Measurements from ENCODE around the gene ZCCHC2. TPM values are rescaled to one million over a fixed set of nuclear protein-coding genes. Genes with fewer than 3 reads are reported as not detected.

ZCCHC2 gene
- total and polyA plus RNA-seq, 2 of the 13 experiments (the other 11 are each of a cell fraction or from before 2014, with no cell fraction given), result 62.5 to 76.1 TPM

DNA sequence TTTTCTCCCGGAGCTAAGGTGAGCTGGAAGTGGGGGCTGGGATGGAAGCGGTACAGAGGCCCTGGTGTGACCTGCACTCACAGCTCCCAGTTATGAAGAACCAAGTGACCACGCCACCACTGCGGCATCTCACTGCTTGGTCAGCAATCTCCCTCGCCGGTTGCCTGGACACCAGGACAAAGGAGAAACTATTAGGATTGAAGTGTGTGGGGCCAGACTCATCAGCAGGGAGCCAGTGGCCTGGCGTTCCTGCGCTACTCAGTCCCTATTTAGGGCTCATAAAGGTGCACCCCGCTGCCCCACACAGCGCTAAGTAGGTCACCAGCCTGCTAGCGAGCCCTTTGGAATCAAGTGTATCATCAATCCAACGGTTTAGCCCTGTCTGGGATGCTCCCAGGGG lies 82.9 kb downstream of the ZCCHC2 start:
- Histone ChIP-seq H3K27me3 (ENCODE audit: control insufficient read depth in 1 of 2, insufficient read depth in 2 of 2, low read length in 2 of 2) (peaks cover 4 to 35% of the 10 kb centered on the region in 2 experiments), H3K4me2 (ENCODE audit: low read depth, low read length) (0 out of 2 replicates have a peak overlapping the region, but pooled peaks have one; percentile 7), H3K4me3 (replicated peaks in 1 of 3; ENCODE audit: insufficient read depth in 1 of 3, low read depth in 2 of 3, low read length in 3 of 3) (no peak overlapping the region), H3K9ac (ENCODE audit: insufficient read depth, low read depth, low read length) (no peak overlapping the region), H2AFZ (ENCODE audit: low read length) (no peak overlapping the region), H3K27ac (ENCODE audit: extremely low read length, insufficient read depth, low read length) (no peak overlapping the region), H3K9me3 (ENCODE audit: low read length) (peaks cover 6% of the 10 kb centered on the region; the same call in 1 of the 2 replicates), H3K4me1 (ENCODE audit: insufficient read depth, low read length) (peaks cover 41% of the 10 kb centered on the region), H3K36me3 (replicated peaks in 1 of 2; ENCODE audit: control insufficient read depth in 1 of 2, insufficient read depth in 2 of 2, low read length in 2 of 2) (no peaks in the 10 kb centered on the region), H3K79me2 (ENCODE audit: insufficient read depth, low read length) (no peaks in the 10 kb centered on the region), H4K20me1 (ENCODE audit: insufficient read depth, low read length) (no peaks in the 10 kb centered on the region)
- 74% methylated on average over 6 of the region's 12 CpGs for WGBS (ENCODE audit: low lambda C conversion rate)
- in situ Hi-C loops (cut with HindIII; ENCODE audit: extremely low pct_ligation_motif_present, low pct_unique_long_range_greater_than_20kb) (loop anchor here (25.0 kb wide), 1 partner anchor 382 kb away; no protein-coding TSS in a partner anchor), intact Hi-C loops (cut with micrococcal nuclease; ENCODE audit: unreplicated experiment) (no loop called here)
- ChIA-PET POLR2A (no interaction called here), CTCF (ENCODE audit: low intra/inter-chr PET ratio, low total read pairs) (no interaction called here)
- ATAC-seq, result no peak; the same call in 2 of the 3 replicates
- BruUV-seq (replicated peaks), result no TSS peak
- no peak for DNase-seq (ENCODE audit: low spot score)
- no peak for FAIRE-seq
- TF ChIP-seq NAIF1 (CRISPR knock-in tag; IDR thresholded peaks at IDR 0.05; ENCODE audit: borderline replicate concordance), result no peak
- TF ChIP-seq, protein P1, sequence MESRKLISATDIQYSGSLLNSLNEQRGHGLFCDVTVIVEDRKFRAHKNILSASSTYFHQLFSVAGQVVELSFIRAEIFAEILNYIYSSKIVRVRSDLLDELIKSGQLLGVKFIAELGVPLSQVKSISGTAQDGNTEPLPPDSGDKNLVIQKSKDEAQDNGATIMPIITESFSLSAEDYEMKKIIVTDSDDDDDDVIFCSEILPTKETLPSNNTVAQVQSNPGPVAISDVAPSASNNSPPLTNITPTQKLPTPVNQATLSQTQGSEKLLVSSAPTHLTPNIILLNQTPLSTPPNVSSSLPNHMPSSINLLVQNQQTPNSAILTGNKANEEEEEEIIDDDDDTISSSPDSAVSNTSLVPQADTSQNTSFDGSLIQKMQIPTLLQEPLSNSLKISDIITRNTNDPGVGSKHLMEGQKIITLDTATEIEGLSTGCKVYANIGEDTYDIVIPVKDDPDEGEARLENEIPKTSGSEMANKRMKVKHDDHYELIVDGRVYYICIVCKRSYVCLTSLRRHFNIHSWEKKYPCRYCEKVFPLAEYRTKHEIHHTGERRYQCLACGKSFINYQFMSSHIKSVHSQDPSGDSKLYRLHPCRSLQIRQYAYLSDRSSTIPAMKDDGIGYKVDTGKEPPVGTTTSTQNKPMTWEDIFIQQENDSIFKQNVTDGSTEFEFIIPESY (CRISPR knock-in tag; IDR thresholded peaks at IDR 0.05), result 0 out of 2 replicates have a peak, but pooled peaks have one; percentile 15

GRCh38 chr18:62606106-62606505 lies 83.3 kb downstream of the ZCCHC2 start:
- Histone ChIP-seq H3K27ac (ENCODE audit: extremely low read length, insufficient read depth, low read length) (no peak overlapping the region), H3K27me3 (ENCODE audit: control insufficient read depth in 1 of 2, insufficient read depth in 2 of 2, low read length in 2 of 2) (peaks cover 6 to 35% of the 10 kb centered on the region in 2 experiments; a peak in 4 of 5 replicates), H3K4me3 (replicated peaks in 1 of 3; ENCODE audit: insufficient read depth in 1 of 3, low read depth in 2 of 3, low read length in 3 of 3) (no peak overlapping the region), H2AFZ (ENCODE audit: low read length) (no peak overlapping the region), H3K9ac (ENCODE audit: insufficient read depth, low read depth, low read length) (no peak overlapping the region), H3K9me3 (ENCODE audit: low read length) (peaks cover 6% of the 10 kb centered on the region; the same call in 1 of the 2 replicates), H3K79me2 (ENCODE audit: insufficient read depth, low read length) (no peaks in the 10 kb centered on the region), H3K36me3 (replicated peaks in 1 of 2; ENCODE audit: control insufficient read depth in 1 of 2, insufficient read depth in 2 of 2, low read length in 2 of 2) (no peaks in the 10 kb centered on the region), H3K4me1 (ENCODE audit: insufficient read depth, low read length) (peaks cover 43% of the 10 kb centered on the region), H4K20me1 (ENCODE audit: insufficient read depth, low read length) (no peaks in the 10 kb centered on the region), H3K4me2 (ENCODE audit: low read depth, low read length) (no peak overlapping the region)
- no peak for FAIRE-seq
- POLR2A ChIA-PET, result no interaction called here
- in situ Hi-C loops (cut with HindIII; ENCODE audit: extremely low pct_ligation_motif_present, low pct_unique_long_range_greater_than_20kb), result loop anchor here (25.0 kb wide), 1 partner anchor 381 kb away; no protein-coding TSS in a partner anchor
- TF ChIP-seq FOSL2 (CRISPR knock-in tag; IDR thresholded peaks at IDR 0.05), result 0 out of 2 replicates have a peak, but pooled peaks have one; percentile 13
- no peak for TF ChIP-seq RBM22 (optimal IDR thresholded peaks at IDR 0.05; ENCODE audit: low read length)
- no TSS peak for BruUV-seq (replicated peaks)
- ATAC-seq, result no peak; the same call in 2 of the 3 replicates
- DNase-seq (ENCODE audit: low spot score), result no peak
- CTCF ChIA-PET (ENCODE audit: low intra/inter-chr PET ratio, low total read pairs), result no interaction called here
- intact Hi-C loops (cut with micrococcal nuclease; ENCODE audit: unreplicated experiment), result no loop called here
- 53% methylated on average over 3 of the region's 3 CpGs for WGBS (ENCODE audit: low lambda C conversion rate)
